ENCODE measurements around the gene TRANK1.

DNA sequence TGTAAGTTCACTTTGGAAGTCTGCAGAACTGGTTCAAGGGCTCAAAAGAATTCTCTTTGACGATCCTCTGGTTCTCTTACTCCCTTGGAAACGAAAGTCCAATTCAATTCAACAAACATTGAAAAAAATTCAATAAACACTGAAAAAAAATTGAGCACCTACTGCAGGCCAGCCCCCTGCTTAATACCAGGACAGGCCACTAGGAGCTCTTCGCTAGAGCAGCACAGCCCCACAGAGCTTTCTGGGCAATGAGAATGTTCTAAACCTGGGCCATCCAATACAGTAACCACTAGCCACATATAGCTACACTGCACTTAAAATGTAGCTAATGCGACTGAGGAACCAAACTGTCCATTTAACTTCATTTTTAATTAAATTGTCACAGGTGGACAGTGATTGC, 130.1 kb downstream of the TRANK1 start:
- TF ChIP-seq, protein P1, sequence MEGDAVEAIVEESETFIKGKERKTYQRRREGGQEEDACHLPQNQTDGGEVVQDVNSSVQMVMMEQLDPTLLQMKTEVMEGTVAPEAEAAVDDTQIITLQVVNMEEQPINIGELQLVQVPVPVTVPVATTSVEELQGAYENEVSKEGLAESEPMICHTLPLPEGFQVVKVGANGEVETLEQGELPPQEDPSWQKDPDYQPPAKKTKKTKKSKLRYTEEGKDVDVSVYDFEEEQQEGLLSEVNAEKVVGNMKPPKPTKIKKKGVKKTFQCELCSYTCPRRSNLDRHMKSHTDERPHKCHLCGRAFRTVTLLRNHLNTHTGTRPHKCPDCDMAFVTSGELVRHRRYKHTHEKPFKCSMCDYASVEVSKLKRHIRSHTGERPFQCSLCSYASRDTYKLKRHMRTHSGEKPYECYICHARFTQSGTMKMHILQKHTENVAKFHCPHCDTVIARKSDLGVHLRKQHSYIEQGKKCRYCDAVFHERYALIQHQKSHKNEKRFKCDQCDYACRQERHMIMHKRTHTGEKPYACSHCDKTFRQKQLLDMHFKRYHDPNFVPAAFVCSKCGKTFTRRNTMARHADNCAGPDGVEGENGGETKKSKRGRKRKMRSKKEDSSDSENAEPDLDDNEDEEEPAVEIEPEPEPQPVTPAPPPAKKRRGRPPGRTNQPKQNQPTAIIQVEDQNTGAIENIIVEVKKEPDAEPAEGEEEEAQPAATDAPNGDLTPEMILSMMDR (IDR thresholded peaks at IDR 0.05), result no peak
- no peak for TF ChIP-seq POLR2AphosphoS5 (IDR thresholded peaks at IDR 0.05)

All from prostate gland (tissue), 2 donors.